Measurements from ENCODE around the gene RAB3GAP1. TPM values are rescaled to one million over a fixed set of nuclear protein-coding genes. Genes with fewer than 3 reads are reported as not detected.
A peak's percentile ranks its signal among the peaks of the same experiment; 100 is the strongest.

RAB3GAP1 gene
- 1 to 10 TPM; 1.3 to 4.3 (median 3.4) TPM for polyA plus RNA-seq

GRCh38 chr2:135052042-135052876 lies at the start of gene RAB3GAP1:
Gene RAB3GAP1, plus strand, starts transcription at chr2:135052292. Its CDS starts 16 bp downstream, at chr2:135052308.
- H3K4me1 Mint-ChIP-seq = peaks cover 23 to 34% of the 10 kb centered on the region in 2 donors
- peak; percentile 95 to 98 (median 96) for DNase-seq

DNA sequence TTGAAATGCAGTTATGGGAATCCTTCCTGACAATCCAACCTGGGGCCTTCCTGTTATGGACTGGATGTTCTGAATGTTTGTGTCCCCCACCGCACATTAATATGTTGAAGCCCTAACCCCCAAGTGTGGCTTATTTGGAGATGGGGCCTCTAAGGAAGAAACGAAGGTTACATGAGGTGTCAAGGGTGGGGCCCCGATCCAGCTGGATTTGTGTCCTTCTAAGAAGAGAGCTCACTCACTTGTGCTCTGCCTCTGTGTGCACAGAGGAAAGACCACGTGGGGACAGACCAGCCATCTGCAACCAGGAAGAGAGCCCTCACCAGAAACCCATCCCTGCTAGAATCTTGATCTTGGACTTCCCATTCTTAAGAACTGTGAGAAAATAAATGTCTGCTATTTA lies 49.3 kb upstream of the RAB3GAP1 start:
- H3K27ac Mint-ChIP-seq = no peak overlapping the region
- H3K4me1 Mint-ChIP-seq = peaks cover 0 to 3% of the 10 kb centered on the region in 2 donors
- peaks cover 3 to 12% (median 8%) of the 10 kb centered on the region in 3 donors for H3K27me3 Mint-ChIP-seq (ENCODE audit: low read depth in 3 of 3)
- H3K4me3 Mint-ChIP-seq = no peak overlapping the region
- no peaks in the 10 kb centered on the region for H3K36me3 Mint-ChIP-seq
- no peaks in the 10 kb centered on the region for H3K9me3 Mint-ChIP-seq
- DNase-seq = no peak

More at GRCh38 chr2:135052042-135052876, at the start of gene RAB3GAP1:
- H3K4me3 Mint-ChIP-seq = peak within 1 kb of the TSS; percentile 96 to 97 (median 97)
- peak within 1 kb of the TSS; percentile 96 to 99 (median 99) for H3K27ac Mint-ChIP-seq
- H3K9me3 Mint-ChIP-seq = peaks cover 0 to 3% (median 0%) of the 10 kb centered on the region in 6 donors
- peaks cover 0 to 8% (median 3%) of the 10 kb centered on the region in 3 donors for H3K36me3 Mint-ChIP-seq
- peaks cover 30 to 32% (median 31%) of the 10 kb centered on the region in 3 donors for H3K27me3 Mint-ChIP-seq (ENCODE audit: low read depth in 3 of 3)

- Mint-ChIP-seq H3K4me1 (peaks cover 0 to 3% of the 10 kb centered on the region in 2 donors), H3K4me3 (peak overlapping the region in 1 of 5 donors; percentile 25), H3K27me3 (ENCODE audit: low read depth in 3 of 3) (peaks cover 3 to 13% (median 12%) of the 10 kb centered on the region in 3 donors), H3K27ac (no peak overlapping the region), H3K9me3 (no peaks in the 10 kb centered on the region), H3K36me3 (no peaks in the 10 kb centered on the region)
- peak; percentile 46 to 55 (median 53) for DNase-seq
These were observed 47.9 kb upstream of the RAB3GAP1 start for GRCh38 chr2:135004005-135004746.

GRCh38 chr2:135005753-135006152 lies 46.3 kb upstream of the RAB3GAP1 start:
- Mint-ChIP-seq H3K36me3 (no peaks in the 10 kb centered on the region), H3K27ac (no peak overlapping the region), H3K4me3 (no peak overlapping the region)

GRCh38 chr2:135009339-135009738 lies 42.8 kb upstream of the RAB3GAP1 start:
- peaks cover 0 to 1% of the 10 kb centered on the region in 2 donors for H3K4me1 Mint-ChIP-seq
- DNase-seq = no peak
- no peak overlapping the region for H3K27ac Mint-ChIP-seq
- peaks cover 3 to 19% (median 12%) of the 10 kb centered on the region in 3 donors for H3K27me3 Mint-ChIP-seq (ENCODE audit: low read depth in 3 of 3)
- no peak overlapping the region for H3K4me3 Mint-ChIP-seq
- no peaks in the 10 kb centered on the region for H3K36me3 Mint-ChIP-seq
- peaks cover 0 to 2% (median 0%) of the 10 kb centered on the region in 6 donors for H3K9me3 Mint-ChIP-seq

More at GRCh38 chr2:135005753-135006152, 46.3 kb upstream of the RAB3GAP1 start:
- Mint-ChIP-seq H3K9me3 (no peaks in the 10 kb centered on the region), H3K27me3 (ENCODE audit: low read depth in 3 of 3) (peaks cover 3 to 16% (median 13%) of the 10 kb centered on the region in 3 donors), H3K4me1 (peaks cover 0 to 3% of the 10 kb centered on the region in 2 donors)
- no peak for DNase-seq

DNA sequence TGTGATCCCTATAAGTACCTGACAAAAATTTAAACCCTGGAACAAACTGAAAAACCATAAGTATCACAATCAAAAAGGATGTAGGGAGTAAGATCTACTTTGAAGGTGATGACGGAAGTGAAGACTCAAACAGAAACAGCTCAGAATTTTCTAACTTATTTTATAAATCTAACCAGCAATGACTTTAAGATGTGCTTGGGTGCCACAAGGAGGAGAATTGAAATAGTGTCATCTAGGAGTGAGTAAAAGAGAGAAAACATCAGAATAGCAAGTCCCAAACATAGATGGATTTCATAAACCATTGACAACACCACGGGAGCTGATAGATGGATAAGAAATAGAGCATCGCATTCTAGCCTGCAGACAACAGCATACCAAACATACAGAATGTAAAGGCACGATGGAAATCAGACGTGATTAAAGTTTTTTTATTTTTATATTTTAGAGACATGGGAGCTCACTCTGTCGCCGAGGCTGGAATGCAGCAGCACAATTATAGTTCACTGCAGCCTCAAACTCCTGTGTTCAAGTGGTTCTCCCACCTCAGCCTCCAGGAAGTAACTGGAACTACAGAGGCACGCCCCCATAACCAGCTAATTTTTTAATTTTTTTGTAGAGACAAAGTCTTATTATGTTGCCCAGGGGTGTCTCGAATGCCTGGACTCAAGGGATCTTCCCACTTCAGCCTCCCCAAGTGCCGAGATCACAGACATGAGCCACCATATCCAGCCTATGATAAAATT lies 41.7 kb upstream of the RAB3GAP1 start:
- Mint-ChIP-seq H3K4me1 (no peaks in the 10 kb centered on the region), H3K9me3 (peaks cover 0 to 2% (median 0%) of the 10 kb centered on the region in 6 donors), H3K4me3 (no peak overlapping the region), H3K27me3 (ENCODE audit: low read depth in 3 of 3) (peaks cover 3 to 16% (median 10%) of the 10 kb centered on the region in 3 donors), H3K27ac (no peak overlapping the region), H3K36me3 (no peaks in the 10 kb centered on the region)
- DNase-seq = no peak

DNA sequence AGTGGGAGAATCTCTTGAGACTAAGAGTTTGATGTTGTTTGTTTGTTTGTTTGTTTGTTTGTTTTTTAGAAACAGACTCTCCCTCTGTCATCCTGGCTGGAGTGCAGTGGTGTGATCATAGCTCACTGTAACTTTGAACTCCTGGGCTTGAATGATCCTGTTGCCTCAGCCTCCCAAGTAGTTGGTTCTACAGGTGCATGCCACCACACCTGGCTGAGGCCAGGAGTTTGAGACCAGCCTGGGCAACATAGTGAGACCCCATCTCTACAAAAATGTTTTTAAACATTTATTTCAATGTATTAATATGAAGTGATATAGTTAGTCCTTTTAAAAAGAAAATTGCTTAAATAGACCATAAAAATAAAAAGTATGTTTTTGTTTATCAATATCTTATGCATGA lies 40.5 kb upstream of the RAB3GAP1 start:
- Mint-ChIP-seq H3K9me3 (peaks cover 0 to 3% (median 0%) of the 10 kb centered on the region in 6 donors), H3K27me3 (ENCODE audit: low read depth in 3 of 3) (peaks cover 0 to 10% (median 5%) of the 10 kb centered on the region in 3 donors), H3K36me3 (no peaks in the 10 kb centered on the region), H3K4me3 (no peak overlapping the region), H3K4me1 (no peaks in the 10 kb centered on the region), H3K27ac (no peak overlapping the region)
- no peak for DNase-seq

DNA sequence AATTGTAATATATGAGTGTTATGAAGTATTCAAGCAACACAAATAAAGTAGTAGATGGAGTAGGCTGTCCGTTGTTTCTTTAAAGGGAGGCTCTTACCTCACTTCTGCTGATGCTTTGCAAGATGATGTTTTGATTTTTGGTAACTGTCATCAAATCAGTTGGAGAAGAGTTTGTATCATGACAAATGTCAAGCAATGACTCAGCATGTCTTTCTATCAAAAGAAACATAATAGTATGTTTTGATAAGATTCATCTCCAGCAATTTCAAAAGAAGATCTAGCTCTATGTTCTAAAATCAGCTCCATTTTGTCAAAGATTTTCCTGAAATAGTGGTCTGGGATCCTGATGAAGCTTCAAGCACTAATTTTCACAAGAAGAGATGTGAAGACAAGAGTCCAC lies 30.5 kb upstream of the RAB3GAP1 start:
- Mint-ChIP-seq H3K27ac (no peak overlapping the region), H3K4me3 (no peak overlapping the region)

DNA sequence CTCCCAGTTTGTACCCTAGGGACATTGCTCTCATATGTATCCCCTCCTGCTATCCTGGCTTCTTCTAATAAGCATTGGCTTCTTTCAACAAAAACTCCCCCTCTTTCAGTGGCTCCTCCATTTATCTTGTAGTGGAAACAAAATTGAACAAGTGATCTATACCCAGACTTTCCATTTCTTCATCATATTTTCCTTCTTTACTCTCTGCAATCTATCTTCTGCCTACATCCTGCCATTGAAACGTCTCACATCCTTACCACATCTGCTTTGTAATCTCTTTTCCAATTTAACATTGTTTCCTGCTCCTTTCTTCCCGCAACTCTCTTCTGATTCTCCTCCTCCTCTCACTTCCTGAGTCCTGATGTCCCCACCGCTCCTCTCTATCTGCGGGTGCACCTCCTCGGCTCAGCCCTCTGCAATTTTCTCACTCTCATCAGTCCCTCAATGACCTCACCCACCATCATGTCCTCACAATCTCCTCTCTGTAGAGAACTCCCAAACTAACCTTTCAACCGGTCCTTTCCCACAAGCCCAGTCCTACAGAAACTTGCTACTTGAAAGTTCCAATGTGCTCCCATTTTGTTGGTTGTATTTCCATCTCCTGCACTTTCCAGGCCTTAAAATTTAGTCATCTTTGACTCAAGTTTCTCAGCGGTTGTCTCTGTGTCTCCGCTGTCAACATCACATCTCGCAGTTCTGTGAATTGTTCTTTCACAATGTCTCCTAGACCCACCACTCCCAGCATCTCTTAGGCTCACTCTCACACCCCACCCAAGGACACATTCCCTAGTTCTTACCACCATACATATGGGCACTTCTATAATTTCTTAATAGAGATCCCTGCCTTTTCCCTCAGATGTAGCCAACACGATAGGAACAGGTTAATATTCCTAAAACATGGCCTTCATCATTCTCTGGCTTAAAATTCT lies 28.9 kb upstream of the RAB3GAP1 start:
- no peak for DNase-seq
- Mint-ChIP-seq H3K27me3 (ENCODE audit: low read depth in 3 of 3) (peaks cover 0 to 5% (median 2%) of the 10 kb centered on the region in 3 donors), H3K27ac (no peak overlapping the region), H3K4me3 (no peak overlapping the region), H3K9me3 (no peaks in the 10 kb centered on the region), H3K36me3 (no peaks in the 10 kb centered on the region), H3K4me1 (no peaks in the 10 kb centered on the region)

More for the DNA sequence above, 30.5 kb upstream of the RAB3GAP1 start:
- peaks cover 0 to 1% (median 0%) of the 10 kb centered on the region in 6 donors for H3K9me3 Mint-ChIP-seq
- peaks cover 0 to 5% (median 0%) of the 10 kb centered on the region in 3 donors for H3K27me3 Mint-ChIP-seq (ENCODE audit: low read depth in 3 of 3)
- H3K36me3 Mint-ChIP-seq = no peaks in the 10 kb centered on the region
- no peak for DNase-seq
- H3K4me1 Mint-ChIP-seq = no peaks in the 10 kb centered on the region

DNA sequence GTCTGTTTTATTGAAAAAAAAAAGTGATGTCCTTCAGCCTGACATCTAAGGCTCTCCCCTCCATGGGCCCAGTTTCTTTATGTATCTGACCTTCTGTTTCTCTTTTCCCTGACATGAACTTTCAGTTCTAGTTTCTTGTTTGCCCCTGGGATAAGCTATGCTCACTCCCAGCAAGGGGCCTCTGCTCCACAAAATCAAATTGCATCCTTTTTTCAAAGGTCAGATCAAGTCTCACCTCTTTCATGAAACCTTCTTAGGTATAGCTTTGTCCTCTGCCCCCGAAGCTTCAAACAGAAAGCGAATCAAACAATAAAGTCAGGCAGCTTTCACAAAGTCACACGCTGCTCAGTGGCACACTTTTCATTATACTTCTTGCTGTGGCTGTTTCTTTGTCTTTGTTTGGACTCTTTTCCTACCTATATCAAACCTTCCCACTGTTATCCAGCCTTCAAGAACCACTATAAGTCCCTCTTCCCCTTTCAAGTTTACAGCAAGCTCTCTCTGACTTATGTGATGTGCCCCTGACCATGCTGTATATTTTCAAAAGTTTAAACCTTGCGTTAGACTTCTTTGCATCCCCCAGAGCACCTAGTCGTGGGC lies 28.1 kb upstream of the RAB3GAP1 start:
- no peak overlapping the region for H3K27ac Mint-ChIP-seq
- no peaks in the 10 kb centered on the region for H3K4me1 Mint-ChIP-seq
- no peaks in the 10 kb centered on the region for H3K9me3 Mint-ChIP-seq
- H3K4me3 Mint-ChIP-seq = no peak overlapping the region
- DNase-seq = no peak
- no peaks in the 10 kb centered on the region for H3K36me3 Mint-ChIP-seq
- peaks cover 0 to 5% (median 2%) of the 10 kb centered on the region in 3 donors for H3K27me3 Mint-ChIP-seq (ENCODE audit: low read depth in 3 of 3)

GRCh38 chr2:135029481-135030134 lies 22.5 kb upstream of the RAB3GAP1 start:
- no peak overlapping the region for H3K4me3 Mint-ChIP-seq
- H3K27me3 Mint-ChIP-seq (ENCODE audit: low read depth in 3 of 3) = peaks cover 0 to 8% (median 7%) of the 10 kb centered on the region in 3 donors
- H3K36me3 Mint-ChIP-seq = no peaks in the 10 kb centered on the region
- DNase-seq = no peak
- peaks cover 0 to 3% (median 0%) of the 10 kb centered on the region in 6 donors for H3K9me3 Mint-ChIP-seq
- no peaks in the 10 kb centered on the region for H3K4me1 Mint-ChIP-seq
- no peak overlapping the region for H3K27ac Mint-ChIP-seq

GRCh38 chr2:135030826-135031225 lies 21.3 kb upstream of the RAB3GAP1 start:
- H3K27me3 Mint-ChIP-seq (ENCODE audit: low read depth in 3 of 3) = peaks cover 2 to 8% (median 7%) of the 10 kb centered on the region in 3 donors

More at GRCh38 chr2:135030826-135031225, 21.3 kb upstream of the RAB3GAP1 start:
- DNase-seq = no peak
- Mint-ChIP-seq H3K9me3 (peaks cover 0 to 3% (median 0%) of the 10 kb centered on the region in 6 donors), H3K27ac (no peak overlapping the region), H3K36me3 (no peaks in the 10 kb centered on the region), H3K4me3 (no peak overlapping the region), H3K4me1 (no peaks in the 10 kb centered on the region)

Measured in immature natural killer cell (primary cell).